ENCODE measurements around the gene LRRC74A.

Gene LRRC74A

DNA sequence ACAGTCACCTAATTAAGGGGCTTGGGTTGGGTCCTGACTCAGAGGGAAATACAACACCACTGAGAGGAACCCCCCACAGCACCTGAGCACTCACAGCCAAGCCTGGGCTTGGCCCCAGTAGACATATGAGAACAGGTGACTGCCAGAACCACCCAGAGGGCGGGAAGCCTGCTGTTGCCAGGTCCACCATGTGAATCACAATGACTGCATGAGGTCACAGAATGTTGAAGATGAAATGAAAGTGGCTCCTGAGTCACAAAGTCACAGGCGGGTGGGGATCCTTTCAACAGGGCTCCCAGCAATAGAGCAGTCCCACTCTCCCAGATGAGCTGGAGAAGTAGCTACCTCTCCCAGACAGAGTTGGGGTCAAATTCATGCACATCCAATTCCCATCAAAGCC, at the start of gene LRRC74A:
Gene LRRC74A, plus strand, starts transcription at position 287 of the 400 bp plus-strand sequence. CDS start 290 bp downstream, outside the sequence.
- FAIRE-seq (no peak), DNase-seq (ENCODE audit: insufficient read length, low spot score) (no peak)

DNA sequence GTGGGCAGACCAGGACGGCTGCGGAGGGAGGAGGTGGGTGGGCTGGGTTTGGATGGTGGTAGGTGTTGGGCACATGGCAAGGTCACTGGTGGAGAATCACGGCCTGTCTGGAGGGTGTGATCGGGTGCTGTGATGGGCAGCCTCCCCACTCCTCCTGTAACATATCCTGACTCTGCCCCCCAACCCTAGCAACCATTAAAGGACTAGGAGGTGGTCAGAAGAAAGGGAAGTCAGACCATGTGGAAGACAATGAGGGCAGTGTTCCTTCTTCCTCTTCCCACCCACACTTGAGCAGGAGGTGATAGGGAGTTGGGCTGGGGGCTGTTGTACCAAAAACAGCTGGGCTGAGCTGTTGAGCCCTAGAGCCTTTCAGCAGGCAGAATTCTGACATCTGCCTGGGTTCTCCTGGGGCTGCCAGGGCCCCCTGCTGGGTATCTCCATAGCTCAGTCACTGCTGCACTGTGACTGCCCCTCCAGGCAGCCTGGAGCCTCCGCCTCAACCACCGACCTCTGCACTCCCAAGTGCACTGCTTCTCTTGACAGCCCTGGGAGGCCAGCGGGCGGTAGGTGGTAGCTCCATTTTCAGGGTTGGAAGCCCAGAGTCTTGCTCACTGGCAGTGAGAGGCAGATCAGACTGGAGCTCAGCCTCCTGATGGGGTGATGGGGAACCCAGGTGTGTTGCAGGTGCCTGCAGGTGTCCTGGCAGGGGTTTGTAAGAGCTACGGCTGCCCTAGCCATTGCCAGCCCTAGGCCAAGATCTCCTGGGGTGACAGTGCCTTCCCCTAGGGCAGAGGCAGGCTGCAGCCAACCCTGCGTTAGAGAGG, 49.6 kb upstream of the LRRC74A start:
- DNase-seq (ENCODE audit: insufficient read length, low spot score), result no peak
- peak; percentile 40 for FAIRE-seq

DNA sequence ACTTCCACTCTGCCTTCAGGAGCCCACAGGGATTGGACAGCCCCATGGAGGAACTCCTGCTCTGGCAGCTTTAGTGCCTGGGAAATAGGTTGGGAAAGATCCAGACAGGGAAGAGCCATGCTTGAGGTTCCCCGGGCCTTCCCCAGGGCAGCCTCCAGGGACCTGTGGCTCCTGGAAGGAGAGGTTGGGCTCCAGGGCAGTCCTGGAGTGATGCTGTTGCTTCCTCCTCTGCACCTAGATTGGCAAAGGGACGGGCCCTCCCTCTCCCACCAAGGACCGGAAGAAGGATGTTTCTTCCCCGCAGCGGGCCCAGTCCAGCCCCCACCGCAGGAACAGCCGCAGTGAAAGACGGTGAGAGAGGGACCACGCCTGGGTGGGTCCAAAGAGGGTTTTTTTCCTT, 48.5 kb upstream of the LRRC74A start:
- DNase-seq (ENCODE audit: insufficient read length, low spot score) (no peak), FAIRE-seq (no peak)

DNA sequence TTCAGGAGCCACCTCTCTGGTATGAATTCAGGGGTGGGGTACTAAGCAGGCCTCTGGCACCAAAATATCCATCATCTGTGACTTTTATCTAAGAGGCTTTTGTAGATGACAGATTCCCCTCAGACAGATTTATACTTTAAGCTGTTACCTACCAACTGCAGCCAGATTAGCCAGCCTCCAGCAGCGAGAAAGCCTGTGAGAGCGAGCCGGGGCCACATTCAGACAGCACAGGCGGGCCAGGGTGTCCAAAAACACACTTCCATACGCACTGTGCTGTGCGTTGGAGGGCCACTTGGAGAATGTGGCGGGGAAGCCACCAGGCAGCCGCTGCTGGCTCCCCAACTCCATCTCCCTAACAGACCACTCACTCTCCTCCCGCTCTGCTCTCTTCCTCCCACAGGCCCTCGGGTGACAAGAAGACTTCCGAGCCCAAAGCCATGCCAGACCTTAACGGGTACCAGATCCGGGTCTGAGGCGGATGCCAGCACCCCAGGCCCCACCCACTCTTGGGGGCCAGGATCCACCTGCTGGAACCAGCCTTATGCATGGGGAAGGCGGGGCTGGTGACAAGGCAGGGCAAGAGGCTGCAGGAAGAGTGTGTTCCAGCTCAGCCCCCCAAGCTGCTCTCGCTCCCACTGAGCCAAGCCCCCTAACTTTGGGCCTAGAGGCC, 47.5 kb upstream of the LRRC74A start:
- DNase-seq (ENCODE audit: insufficient read length, low spot score) (no peak), FAIRE-seq (no peak)

DNA sequence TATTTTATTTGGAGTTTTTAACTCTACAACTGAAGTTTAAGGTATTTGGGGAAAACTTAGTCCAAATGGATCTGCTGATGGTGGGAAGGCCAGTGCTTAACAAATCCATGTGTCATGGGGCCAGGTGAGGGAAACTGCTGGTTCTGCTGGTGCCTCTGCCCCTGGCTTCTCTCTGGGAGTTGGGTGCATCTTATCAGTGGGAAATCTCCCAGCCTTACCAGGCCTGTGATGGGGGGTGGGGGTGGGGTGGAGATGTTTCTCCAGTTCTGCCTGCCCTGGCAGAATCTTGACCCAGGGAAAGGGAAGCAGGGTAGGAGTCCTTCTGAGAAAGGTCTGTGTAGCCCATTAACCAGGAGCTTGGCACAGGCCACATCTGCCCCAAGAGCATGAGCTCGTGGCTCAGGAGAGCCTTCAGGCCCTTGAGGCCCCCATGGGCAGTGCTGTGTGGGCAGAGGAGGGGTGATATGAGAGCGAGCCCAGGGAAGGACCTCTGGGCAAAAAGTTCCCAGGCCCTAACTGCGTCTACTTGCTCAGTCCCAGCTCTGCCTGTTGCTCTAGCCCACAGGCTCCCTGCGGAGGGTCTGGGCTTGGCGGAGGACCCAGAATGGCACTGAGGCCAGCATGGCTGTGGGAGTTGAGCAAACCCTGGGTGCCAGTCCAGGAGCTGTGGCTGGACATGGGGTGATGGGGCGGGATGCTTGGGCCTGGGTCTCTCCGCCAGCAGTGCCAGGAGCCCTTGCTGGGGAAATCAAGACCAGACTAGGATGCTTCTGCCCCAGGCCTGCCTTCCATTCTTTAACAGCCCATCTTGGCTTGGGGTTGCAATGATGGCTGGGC, 46.8 kb upstream of the LRRC74A start:
- DNase-seq (ENCODE audit: insufficient read length, low spot score) (no peak), FAIRE-seq (no peak)

DNA sequence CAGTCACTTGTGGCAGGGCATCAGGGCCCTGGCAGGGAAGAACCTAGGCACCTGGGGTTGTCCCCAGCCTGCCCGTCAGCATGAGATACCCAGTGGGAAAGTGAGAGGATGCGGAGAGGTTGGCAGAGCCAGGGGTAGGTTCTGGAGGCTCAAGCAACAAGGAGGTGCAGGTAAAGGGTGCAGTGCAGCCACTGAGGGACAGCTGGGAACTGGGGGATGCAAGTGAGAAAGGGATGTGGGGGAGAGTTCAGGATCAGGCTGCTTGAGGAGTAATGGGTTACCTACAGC, 46.2 kb upstream of the LRRC74A start:
- FAIRE-seq (no peak), DNase-seq (ENCODE audit: insufficient read length, low spot score) (no peak)

DNA sequence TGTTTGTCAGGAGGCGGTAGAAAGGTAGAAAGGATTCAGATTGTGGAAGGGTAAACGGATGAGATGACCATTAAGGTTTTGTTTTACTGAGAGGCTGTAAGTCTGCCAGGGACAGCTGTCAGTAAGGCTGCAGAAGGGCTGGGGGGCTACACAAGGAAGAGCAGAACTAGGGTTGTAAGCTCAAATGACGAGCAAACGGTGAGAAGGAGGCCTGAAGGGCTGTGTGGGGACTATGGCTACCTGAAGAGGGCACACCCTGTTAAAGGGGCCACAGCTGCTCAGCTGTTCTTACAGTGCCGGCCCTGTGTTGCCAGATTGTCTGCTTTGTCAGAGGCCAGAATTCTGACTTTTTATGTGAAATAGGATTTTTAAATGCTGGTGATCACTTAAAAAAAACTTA, 45.8 kb upstream of the LRRC74A start:
- no peak for DNase-seq (ENCODE audit: insufficient read length, low spot score)
- FAIRE-seq, result peak; percentile 70

DNA sequence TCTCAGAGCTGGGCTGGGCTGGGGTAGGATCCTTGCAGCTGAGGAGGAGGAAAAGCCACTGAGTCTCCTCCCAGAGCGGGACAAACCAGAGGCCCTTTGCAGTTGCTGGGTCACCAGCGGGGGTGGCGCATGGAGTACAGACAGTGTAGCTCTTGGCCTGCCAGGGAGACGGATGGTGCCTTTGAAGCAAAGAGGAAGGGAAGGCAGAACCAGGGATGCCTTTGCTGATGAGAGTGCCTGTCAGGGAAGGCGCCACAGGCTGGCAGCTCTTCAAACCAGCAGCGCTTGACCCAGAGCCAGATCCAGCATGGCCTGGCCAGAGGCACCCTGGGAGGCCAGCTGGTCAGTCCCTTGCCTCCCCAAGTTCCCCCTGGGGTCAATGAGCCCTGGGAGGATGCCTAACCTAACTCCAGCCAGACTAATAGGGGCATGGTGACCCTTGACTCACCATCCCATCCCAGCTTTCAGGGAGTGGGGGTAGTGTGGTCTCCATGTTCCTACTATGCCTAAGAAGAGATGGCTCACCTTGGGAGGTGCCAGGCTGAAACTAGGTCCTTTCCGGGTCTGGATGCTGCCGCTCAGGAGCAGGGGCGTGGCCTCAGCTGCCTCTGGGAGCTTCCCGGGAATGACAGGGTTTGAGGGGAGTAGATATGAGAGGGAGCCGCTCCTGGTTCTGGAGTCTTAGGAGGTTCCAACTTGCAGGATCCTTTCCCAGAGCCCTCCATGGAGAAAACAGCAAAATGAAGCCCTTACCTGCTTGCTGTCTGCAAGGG, 45.1 kb upstream of the LRRC74A start:
- DNase-seq (ENCODE audit: insufficient read length, low spot score) (no peak), FAIRE-seq (peak; percentile 89)

DNA sequence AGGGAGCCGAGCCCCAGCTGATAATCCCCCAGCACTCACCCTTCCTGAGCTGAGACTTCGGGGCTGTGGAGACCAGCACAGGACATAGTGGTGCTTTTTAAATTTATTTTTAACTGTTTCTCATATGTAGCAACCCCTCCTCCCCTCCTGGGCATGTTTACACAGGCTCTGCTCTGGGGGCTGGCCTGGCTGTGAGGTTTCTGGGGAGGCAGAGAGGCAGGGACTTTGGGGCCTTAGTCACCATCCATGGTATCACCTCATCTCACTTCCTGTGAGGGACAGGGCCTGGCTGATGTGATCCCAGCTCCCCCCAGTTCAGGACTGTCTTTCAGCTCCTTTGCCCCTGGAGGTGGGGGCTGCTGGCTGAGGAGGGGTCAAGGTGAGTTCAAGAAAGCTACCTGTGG, 44.6 kb upstream of the LRRC74A start:
- DNase-seq (ENCODE audit: insufficient read length, low spot score), result no peak
- FAIRE-seq, result peak; percentile 13

DNA sequence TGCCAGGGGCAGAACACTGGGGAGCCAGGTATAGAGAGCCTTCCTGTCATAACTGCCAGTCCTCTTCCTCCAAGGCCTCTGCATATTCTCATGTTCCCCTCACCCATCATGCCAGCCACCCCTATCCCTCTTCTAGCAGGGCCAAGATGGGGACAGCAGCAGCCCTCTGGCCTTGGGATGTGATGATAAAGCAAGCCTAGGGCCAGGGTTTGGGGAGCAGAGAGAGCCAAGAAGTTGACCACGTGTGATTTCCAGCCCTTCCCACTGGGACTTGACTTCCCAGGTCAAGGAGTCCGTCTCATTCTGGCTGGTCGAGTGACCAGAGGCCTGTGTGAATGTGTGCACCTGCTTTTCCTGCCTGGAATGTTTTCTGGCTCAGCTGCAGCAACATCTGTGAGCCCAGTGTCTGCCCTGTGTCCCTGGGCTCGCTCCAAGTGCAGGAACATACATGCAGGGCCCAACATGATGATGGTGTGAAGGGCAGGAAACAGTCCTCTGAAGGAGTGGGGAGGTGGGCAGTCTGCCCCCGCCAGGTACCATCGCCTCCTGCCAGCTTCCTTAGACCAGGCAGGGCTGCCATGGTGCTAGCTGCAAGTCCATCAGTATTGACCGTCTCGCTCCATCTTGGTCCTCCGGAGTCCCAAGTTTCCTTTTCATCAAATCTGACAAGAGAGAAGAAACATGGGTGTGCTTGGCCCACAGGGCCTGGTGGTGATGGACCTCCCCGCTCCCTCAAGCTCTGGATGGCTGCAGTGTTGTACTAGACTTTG, 43.9 kb upstream of the LRRC74A start:
- no peak for DNase-seq (ENCODE audit: insufficient read length, low spot score)

DNA sequence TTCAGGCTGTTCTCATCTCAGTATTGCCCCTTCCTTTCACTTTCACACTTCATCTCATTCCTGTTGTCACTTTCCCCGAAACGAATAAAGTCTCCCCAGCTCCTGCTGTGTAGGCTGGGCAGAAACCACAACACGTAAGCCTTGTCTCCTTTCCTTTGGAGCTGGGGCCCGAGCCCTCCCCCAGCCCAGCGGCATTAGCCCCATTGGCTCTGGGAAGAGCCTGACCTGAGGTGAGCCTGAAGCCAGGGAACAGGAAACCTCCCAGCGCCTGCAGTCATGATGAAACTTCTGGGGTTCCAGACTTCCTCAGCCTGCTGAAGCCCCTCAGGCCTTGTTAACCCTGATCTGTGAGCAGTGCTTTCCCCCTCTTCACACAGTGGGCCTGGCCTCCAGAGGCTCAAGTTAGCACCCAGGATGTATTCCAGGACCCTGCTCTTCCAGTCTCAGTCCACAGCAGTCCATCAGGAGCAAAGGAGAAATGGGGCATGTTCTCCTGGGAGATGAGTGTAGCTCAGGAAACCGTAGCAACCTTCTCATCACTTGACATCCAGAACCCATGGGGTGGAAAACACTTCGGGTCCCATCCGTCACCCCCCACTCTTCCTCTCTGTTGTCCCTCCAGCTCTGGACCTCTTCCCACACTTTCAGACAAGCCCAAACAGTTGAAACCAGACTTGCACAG, 43.2 kb upstream of the LRRC74A start:
- peak; percentile 57 for FAIRE-seq
- no peak for DNase-seq (ENCODE audit: insufficient read length, low spot score)

More for the DNA sequence above, 43.9 kb upstream of the LRRC74A start:
- FAIRE-seq, result peak; percentile 72

DNA sequence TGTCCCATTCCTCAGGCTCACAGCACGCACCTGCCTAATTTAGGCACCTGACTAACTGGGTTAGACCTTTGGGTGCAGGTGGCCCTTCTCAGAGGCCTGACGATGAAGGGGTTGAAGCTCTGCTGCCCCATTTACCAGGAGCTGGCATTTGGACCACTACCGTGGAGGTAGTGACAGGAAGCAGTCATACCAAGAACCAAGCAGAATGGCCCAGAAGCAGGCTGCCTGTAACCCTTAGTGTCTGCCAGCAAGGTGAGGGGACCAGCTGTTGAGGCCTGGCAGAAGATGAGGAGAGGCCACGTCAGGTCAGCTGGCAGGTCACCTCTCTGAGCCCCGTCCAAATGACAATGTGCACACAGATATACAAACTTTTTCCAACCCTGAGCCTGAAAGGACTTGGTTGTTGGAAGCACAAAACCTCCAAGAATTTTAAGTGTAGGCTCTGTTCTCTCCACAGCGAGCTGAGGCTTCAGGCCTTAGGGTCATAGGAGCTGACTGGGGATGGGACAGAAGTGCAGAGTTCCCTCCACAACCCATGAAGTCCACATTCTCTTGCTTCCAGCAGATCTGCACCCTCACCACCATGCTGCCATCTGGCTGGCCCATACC, 41.8 kb upstream of the LRRC74A start:
- FAIRE-seq, result peak; percentile 97
- no peak for DNase-seq (ENCODE audit: insufficient read length, low spot score)

DNA sequence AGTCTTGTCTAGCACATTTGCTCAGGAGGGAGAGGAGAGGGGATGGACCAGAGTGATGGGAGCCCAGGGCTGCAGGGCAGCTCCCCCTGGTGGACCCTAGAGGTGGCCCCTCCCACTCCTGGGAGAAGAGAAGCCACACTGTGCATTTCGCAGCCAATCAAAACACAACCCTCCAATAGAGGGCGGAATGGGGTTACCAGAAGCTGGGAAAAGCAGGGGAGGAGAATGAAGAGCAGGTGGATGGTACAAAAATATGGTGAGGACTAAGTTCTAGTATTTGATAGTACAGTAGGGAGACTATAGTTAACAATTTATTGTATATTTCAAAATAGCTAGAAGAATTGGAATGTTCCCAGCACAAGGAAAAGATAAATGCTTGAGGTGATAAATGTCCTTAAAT, 41.3 kb upstream of the LRRC74A start:
- no peak for FAIRE-seq
- peak; percentile 97 for DNase-seq (ENCODE audit: insufficient read length, low spot score)

DNA sequence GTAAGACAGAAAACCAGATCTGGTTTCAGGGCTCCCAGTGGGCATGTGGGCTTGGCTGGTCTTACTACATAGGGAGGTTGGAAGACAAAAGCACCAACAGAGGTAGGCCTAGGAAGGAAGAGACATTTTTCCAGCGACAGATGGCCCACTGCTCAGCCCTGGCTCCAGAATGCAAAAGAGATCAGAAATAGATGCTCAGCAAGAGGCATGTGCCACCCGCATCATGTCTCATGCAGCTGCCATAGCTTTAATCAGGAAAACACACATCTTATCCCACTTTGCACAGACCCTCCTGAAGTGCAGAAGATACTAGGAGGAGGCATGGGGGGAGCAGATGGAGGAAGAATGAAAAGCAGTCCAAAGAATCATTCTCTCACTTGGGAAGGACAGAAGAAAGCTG, 39.6 kb upstream of the LRRC74A start:
- peak; percentile 13 for FAIRE-seq

DNA sequence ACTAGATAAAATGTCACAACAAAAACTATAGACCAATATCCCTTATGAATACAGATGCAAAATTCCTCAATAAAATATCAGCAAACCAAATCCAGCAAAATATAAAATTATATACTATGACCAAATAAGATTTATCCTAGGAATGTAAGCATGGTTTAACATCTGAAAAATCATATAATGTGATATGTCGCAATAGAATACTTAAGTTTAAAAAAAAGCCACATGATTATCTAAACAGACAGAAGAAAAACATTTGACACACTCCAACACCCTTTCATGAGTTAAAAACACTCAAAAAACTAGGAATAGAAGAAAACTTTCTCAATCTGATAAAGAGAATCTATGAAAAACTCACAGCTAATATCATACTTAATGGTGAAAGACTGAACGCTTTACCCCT, 33.8 kb upstream of the LRRC74A start:
- DNase-seq (ENCODE audit: insufficient read length, low spot score) (no peak), FAIRE-seq (no peak)

More for the DNA sequence above, 39.6 kb upstream of the LRRC74A start:
- DNase-seq (ENCODE audit: insufficient read length, low spot score), result no peak

DNA sequence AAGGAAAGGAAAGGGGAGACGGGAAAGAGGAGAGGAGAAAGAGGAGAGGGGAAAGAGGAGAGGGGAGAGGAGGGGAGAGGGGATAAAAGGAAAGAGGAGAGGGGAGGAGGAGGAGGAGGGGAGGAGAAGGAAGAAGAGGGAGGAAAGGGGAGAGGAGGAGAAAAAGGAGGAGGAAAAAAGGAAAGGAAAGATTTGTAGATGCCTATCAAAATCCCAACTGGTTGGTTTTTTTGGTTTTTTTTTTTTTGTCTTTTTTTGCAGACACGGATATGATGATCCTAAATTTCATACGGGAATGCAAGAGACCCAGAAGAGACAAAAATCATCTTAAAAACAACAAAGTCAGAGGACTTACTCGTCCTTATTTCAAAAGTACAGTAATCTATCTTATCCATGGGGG, 32.9 kb upstream of the LRRC74A start:
- DNase-seq (ENCODE audit: insufficient read length, low spot score), result no peak
- FAIRE-seq, result no peak

DNA sequence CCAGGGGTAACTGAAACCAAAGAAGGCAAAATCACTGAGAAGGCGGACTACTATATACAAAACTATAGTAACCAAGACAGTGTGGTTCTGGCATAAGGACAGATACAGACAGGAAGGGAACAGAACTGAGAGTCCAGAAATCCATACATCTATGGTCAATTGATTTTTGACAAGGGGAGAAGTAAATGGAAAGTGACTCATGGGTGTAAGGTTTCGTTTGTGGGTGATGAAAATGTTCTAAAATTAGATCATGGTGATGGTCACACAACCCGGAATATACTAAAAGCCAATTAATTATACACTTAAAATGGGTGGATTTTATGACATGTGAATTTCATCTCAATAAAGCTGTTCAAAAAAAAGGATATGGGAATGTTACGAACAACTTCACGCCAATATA, 32.3 kb upstream of the LRRC74A start:
- DNase-seq (ENCODE audit: insufficient read length, low spot score), result no peak
- FAIRE-seq, result peak; percentile 40

DNA sequence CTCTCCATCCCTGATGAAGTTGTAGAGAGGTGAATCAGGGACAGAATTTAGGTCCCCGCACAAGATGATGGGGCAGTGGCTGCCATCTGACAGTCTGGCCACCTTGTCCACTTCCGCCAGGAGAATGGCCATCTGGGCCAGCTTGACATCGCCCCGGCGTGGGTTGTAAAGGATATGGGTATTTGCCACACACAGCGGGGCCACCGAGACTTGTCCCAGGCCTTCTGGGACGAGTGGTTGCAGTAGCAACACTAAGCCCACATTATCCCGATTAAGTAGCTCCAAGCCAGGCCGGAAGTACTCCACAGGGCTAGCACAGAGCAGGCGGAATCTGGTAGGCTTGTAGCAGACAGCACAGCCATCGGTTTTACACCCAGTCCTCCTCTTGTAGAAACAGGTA, 19.8 kb upstream of the LRRC74A start:
- peak; percentile 63 for FAIRE-seq
- no peak for DNase-seq (ENCODE audit: insufficient read length, low spot score)

DNA sequence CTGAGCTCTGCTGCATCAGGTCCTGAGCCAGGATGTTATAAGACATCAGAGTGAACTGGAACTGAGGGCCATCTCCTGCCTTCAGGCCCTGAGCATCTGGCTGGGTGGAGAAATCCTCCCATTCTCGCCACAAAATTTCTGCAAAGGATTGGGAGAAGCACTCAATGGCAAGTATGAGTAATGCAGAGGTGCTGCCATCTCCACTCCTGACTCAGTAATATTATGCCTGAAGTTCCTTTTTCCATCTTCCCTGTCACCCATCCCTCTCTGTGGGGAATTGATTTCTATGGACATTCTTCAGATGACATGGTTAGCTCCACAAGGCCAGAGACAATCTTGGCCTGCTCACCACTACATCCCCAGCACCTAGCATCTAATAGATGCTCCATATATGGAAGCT, 18.2 kb upstream of the LRRC74A start:
- no peak for FAIRE-seq
- DNase-seq (ENCODE audit: insufficient read length, low spot score), result no peak
